HG03442 (cell line): ENCODE results near the gene BEST1.
"Not testable (repeated sequence)": the region's sequence is repeated elsewhere in the genome, so short reads cannot be mapped to it uniquely, and the experiment has no call there.

Experiments
- ATAC-seq: cut with Tn5 transposase; IDR thresholded peaks from one replicate; pipeline ENCODE4 v1.9.1; 2021; ENCODE audit warnings: mild to moderate bottlenecking, moderate library complexity; ENCODE audit not compliant: unreplicated experiment

The BEST1 gene

GRCh38 chr11:61975638-61976419 is 25.7 kb downstream of the BEST1 start:
- ATAC-seq, result no peak

GRCh38 chr11:61976420-61976800 is 26.3 kb downstream of the BEST1 start:
- no peak for ATAC-seq

- no peak for ATAC-seq
Measured at GRCh38 chr11:61976813-61977475, 26.8 kb downstream of the BEST1 start.

GRCh38 chr11:61978703-61979661 is 28.8 kb downstream of the BEST1 start:
- no peak for ATAC-seq

- ATAC-seq, result no peak
Measured at GRCh38 chr11:61980783-61981541, 30.8 kb downstream of the BEST1 start.

GRCh38 chr11:61983419-61983818 is 33.3 kb downstream of the BEST1 start:
- no peak for ATAC-seq

- no peak for ATAC-seq
Measured at GRCh38 chr11:61985869-61986268, 35.7 kb downstream of the BEST1 start.

- no peak for ATAC-seq
Measured at GRCh38 chr11:61994981-61995380, 44.8 kb downstream of the BEST1 start.

GRCh38 chr11:61996933-61997332 is 46.8 kb downstream of the BEST1 start:
- ATAC-seq, result no peak

GRCh38 chr11:61999141-61999975 is 49.2 kb downstream of the BEST1 start:
- no peak for ATAC-seq

GRCh38 chr11:62000539-62001446 is 50.6 kb downstream of the BEST1 start:
- no peak for ATAC-seq

GRCh38 chr11:62001450-62002191 is 51.5 kb downstream of the BEST1 start:
- no peak for ATAC-seq

- ATAC-seq, result not testable (repeated sequence)
Measured at GRCh38 chr11:62002283-62002682, 52.1 kb downstream of the BEST1 start.

- no peak for ATAC-seq
Measured at GRCh38 chr11:62004473-62004872, 54.3 kb downstream of the BEST1 start.

GRCh38 chr11:62008193-62008592 is 58.0 kb downstream of the BEST1 start:
- no peak for ATAC-seq

GRCh38 chr11:62010935-62011528 is 60.9 kb downstream of the BEST1 start:
- ATAC-seq, result no peak

GRCh38 chr11:62011881-62012280 is 61.7 kb downstream of the BEST1 start:
- no peak for ATAC-seq

- no peak for ATAC-seq
Measured at GRCh38 chr11:62012451-62012831, 62.3 kb downstream of the BEST1 start.
